Endometrium (tissue), 2 donors: ENCODE data around the gene ZNF672.
"Not testable (repeated sequence)": the region's sequence is repeated elsewhere in the genome, so short reads cannot be mapped to it uniquely, and the experiment has no call there.

ENCODE experiments used
- FAIRE-seq: peaks from 2 replicates; lab custom pipeline; 2012; peaks lifted over from hg19 to GRCh38; lab: Jason Lieb, UNC
- donor health status: control.
- donor health status: control.

The ZNF672 gene

GRCh38 chr1:248813546-248813945, 24.5 kb upstream of the ZNF672 start:
- FAIRE-seq = no peak

- FAIRE-seq = no peak
Observed at GRCh38 chr1:248814351-248814750, 23.7 kb upstream of the ZNF672 start.

DNA sequence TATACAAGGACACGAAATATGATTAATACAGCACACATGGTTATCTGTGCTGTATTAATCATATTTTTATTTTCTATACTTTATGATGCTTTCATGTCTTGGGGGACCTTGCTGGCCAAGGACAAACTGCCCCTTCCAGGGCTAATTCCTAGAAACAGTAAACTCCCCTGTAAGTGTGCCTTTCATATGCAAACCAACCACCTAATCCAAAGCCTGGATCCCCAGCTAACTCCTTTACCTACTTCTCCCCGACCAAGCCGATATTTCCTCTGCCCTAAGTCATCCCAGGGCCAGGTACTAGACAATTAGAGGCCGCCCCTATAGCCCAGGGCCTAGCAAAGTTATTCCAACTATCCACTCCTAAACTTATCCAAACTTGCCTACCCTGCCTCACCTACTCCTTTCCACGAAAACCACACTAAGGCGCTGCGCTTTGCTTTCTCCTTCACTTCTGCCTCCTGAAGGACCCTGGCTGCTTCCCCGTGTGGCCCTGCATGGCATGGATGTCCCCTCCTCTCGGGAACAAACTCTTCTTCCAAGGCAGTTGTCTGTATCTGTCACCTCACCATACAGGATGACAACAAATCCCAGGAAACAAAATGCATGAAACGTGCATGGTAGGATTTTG, 22.5 kb upstream of the ZNF672 start:
- no peak for FAIRE-seq

DNA sequence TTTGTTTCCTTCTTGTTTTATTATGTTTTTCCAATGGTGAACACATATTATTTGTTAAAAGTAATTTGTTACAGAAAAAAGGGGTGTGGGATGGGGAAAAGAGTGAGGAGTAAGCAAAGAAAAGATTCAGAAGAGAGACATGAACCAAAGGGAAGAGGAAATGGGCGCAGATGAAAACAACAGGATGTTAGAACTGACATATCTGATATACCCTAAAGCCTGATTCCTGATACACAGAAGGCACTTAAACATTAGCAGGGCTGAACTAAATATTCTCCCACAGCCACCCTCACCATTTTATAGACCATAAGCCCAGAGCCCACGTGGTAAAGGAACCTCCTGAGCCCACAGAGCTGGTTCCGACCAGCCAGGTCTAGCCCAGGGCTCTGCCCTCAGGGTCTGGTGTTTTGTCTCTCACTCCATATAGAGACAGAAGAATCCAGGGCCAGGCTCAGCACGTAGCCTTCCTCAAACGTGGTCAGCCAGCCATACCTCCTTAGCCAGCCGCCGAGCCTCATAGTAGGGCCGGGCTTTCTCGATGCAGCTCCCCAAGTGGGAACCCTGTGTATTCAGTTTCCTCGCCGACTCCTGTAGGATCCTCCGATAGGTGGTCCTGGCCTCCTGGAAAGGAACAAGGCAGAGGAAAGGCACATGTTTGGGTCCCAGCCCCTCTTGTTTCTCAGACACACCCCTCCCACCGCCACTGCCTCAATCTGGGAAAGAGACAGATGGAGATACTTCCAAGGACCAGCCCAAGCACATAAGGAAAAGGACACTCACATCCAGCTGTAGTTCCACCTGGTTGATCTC, 21.8 kb upstream of the ZNF672 start:
- no peak for FAIRE-seq

DNA sequence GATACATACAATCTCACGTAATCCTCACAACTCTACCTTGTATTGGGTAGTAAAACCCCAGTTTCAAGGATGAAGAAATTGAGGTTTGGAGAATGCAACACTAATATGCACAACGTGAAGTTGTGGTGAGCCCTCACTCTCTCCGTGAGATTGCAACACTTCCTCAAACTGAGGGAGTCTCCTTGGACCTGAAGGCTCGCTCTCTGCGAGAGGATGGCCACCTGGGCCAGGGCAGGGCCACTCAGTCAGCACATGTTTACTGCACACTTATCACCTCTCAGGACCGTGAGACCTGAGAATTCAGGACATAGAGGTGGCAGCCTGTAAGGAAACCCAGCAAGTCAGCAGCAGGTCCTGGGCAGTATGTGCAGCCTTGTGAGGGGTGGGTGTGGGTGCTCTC, 21.0 kb upstream of the ZNF672 start:
- no peak for FAIRE-seq

DNA sequence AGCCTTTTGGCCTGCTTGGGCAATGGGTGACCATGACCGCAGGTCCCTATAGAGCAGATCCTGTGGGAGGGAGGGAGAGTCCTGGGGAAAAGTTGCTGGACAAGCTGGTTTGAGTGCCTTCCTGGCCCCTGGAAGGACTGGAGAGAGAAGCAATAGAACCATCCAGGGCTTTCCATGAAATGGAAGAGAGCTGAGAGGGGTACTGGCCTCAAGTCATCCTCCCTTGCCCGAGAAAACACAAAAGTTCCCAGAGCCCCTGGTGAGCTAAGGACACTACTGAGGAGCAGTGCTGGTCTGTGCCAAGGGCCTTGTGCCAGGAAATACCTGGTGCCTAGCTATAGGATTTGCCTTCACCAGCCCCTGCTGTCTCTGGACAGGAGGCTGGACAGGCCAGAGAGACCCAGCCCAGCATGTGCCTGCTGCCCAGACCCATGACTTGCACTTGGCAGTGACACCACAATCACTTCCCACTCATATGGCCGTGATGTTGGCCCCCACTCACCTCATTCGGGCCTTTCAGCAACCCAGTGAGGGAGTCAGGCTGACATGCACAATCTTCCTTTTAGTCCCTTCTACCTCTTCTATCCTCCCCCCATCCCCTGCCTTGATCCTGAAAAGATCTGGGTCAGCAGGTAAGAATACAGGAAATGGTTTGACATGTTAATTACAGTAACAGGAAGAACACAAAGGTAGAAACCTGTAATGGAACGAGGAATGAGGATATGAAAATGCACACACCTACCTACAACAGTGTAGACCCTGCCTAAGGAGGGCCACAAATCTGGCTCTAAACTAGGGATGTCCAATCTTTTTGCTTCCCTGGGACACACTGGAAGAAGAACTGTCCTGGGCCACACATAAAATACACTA, 19.3 kb upstream of the ZNF672 start:
- no peak for FAIRE-seq

DNA sequence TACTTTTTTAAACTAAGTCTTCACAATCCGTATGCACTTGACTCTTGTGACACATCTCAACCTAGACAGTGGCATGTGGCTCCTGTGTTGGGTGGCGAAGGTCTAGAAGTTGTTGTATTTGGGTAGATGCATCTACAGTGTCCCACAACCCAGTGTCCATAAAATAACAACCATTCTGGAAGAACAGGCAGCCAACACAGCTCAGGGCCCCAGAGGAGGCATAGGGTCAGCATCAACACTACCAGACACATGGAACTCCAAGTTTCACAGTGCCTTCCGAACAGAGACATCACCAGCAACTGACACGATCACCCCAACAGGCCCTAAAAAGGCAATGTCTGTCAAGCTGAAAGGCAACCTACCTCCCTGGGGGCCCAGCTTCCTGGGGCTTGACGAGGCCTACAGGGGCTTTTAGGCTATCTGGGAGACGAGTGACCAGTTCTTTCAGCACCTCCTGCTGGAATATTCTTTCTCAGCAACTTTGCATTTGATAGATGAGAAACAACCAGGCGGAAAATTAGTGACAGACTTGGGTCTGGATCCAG, 17.9 kb upstream of the ZNF672 start:
- no peak for FAIRE-seq

DNA sequence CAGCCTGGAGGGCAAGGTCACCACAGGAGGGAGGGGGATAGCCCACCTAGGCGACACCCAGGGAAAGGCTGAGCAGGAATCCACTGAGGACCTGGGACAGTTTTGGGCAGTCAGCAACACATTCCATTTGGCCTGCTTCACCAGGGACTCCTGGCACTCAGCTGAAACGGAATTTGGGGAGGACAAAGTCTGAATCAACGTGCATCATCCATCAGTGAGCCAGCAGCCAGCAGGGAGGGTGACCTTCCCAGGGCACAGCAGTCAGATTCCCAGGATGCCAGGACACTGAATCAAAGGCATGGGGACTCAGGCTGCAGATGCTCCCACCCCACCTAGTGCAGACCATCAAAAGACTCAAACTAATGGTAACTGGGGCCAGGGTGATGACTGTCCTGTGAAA, 16.9 kb upstream of the ZNF672 start:
- no peak for FAIRE-seq

- no peak for FAIRE-seq
Observed at GRCh38 chr1:248821641-248822040, 16.4 kb upstream of the ZNF672 start.

DNA sequence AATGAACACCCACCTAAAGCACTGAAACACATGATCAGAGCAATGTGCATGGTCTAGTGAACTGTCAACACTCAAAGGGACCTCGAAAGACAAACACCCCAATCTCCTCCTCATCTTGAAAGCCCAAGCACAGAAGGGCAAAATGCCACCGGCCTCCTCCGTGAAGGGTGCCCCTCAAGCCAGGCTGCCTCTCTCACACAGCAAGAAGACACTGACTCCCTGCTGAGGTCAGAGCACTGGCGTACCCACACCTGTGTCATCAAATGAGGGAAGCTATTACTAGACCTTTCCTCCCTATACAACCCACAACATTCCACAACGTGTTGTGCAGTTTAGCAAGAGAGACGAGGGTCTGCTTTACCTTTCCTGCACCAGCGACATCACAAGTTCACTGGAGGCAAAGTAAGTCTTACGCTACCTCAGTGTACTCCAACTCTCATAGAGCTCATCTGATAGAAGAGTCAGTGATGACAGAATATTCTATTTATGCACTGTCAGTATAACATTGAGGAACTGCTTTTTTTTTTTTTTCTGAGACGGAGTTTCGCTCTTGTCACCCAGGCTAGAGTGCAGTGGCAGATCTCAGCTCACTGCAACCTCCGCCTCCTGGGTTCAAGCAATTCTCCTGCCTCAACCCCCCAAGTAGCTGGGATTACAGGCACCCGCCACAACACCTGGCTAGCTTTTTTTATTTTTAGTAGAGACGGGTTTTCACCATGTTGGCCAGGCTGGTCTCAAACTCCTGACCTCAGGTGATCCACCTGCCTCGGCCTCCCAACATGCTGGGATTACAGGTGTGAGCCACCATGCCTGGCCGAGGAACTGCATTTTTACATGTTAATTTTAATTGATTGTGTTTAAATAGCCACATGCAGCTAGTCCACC, 15.6 kb upstream of the ZNF672 start:
- FAIRE-seq = no peak

DNA sequence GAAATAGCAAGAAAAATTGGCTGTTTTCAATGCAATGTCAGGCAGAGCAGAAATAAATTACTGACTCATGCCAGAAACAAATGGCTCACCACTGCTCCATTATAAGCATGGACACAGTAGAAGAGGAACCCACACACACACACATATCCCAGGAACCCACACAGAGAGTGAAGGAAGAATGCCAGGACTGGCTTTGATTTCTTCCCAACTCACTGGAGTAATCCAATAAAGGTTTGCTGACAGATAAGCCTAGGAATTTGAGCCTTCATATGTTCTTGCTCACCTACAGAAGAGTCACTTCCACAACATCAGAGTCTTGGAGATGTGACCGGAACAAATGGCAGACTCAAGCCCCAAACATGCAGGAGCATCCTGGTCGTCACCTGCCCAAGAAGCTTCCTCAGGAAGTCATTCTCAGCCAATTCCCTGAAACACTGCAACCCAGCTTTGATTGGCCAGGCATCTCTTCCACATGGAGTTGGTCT, 14.5 kb upstream of the ZNF672 start:
- FAIRE-seq = no peak

DNA sequence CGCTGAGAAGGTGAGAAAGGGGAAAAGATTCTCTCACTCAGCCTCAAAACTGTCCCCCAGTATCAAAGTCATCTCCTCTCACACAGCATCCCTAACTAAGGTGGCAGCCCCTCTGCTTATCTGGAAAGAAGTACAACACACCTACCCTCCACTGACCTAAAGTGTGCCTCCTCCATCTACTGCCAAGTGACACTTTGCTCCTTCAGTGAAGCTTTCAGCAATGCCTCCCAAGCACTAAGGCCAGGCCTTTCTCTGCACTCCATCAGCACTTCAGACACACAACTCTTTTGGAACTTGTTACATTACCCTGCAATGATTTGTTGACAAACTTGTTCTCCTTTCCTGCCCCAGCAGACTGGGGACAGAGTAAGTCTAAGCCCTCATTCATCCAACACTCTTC, 13.7 kb upstream of the ZNF672 start:
- no peak for FAIRE-seq

DNA sequence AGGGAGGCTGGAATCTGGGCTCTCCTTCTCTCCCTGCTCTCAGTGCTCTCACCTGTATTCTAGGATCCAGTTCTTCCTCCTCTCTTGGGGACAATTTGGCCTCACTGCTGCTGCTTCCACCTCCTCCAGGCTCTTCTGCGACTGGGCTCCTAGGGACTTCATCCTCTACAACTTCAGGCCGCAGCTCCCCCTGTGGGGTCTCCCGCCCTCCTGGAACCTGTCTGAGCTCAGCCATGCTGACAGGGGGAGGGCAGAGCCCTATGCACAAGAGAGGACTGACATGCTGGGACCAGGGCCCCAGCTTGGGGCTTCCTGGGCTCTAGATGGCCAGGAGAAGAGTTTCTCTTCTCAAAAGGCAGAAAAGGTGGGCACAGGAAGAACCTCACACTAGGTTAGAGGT, 13.3 kb upstream of the ZNF672 start:
- FAIRE-seq = no peak

DNA sequence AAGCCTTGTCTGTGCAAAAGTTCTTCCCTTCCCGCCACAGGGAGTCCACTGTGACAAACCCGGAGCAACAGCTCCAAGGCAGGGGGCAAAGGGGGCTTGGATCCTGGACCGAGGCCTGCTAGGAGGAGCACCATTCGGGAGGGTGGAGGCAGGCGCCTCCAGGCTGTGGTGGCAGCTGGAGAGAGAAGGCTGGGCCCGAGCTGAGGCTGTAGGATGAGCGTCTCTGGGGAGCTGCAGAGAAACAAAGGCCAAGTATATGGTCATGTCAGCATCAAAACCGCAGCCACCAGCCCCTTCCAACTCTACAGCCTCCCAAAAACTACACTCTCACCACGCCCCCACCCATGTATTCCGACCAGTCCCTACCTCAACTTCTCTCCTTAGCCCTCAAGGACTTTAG, 12.9 kb upstream of the ZNF672 start:
- FAIRE-seq = no peak

GRCh38 chr1:248825573-248825908, 12.5 kb upstream of the ZNF672 start:
- no peak for FAIRE-seq

DNA sequence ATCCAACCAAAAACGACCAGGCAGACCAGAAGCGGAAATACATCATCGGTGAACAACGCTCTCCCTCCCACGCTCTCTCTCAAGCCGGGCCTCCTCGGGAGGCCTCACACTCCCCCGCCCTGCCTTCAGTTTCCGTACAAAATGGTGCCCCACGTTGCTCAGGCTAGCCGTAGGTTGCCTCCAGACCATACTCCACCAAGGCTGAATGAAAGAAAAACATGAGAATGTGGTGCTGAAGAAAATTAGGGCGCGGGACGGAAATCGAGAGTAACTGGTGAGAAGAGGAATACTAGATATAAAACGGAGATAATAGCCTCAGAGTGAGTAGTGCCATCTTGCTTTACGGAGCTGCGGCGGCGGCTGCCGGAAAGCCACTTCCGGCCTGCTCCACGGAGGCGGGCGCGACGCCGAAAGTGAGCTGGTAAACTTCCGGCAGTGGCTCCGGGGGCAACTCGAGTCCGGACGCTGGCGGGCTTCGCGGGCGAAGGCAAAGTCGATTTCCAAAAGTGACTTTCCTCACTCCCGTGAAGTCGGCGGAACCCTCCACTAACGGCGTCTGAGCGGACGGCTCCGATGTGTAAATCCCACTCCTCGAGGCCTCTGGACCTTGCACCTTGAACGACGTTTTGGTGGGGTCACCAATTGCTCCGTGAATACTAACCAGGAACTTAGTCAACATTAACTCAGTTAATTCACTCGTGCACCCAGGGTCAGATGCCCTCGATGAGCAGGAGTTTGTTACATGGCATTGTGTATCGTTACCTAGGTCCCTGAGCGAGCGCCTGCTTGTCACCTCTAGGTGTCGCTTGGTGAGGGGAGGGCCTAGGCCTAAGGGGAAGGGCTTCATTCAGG, 11.9 kb upstream of the ZNF672 start, which contains the start of gene SH3BP5L:
Gene SH3BP5L (minus strand): TSS at position 7 of the 852 bp plus-strand sequence. CDS start 980 bp downstream, outside the sequence.
- no peak for FAIRE-seq

DNA sequence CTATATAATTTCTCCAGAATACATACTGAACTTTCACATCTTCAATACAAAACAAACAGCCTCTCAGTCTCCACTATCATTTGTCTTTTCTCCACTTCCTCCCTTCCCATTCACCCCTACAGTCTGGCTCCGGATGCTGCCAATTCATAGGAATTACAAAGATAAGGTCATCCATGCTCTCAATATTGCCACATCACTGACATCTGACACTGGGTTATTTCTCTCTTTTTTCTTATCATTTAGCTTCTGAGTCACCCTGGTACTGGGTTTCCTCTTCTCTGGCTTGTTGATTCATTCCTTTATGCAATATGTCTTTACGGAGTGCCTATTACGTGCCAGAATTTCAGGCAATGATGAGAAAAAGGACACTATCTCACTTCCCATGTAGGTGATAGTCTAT, 9.2 kb upstream of the ZNF672 start:
- no peak for FAIRE-seq

GRCh38 chr1:248830718-248831017, 7.4 kb upstream of the ZNF672 start:
- FAIRE-seq = not testable (repeated sequence)

GRCh38 chr1:248831842-248832241, 6.2 kb upstream of the ZNF672 start:
- FAIRE-seq = no peak

DNA sequence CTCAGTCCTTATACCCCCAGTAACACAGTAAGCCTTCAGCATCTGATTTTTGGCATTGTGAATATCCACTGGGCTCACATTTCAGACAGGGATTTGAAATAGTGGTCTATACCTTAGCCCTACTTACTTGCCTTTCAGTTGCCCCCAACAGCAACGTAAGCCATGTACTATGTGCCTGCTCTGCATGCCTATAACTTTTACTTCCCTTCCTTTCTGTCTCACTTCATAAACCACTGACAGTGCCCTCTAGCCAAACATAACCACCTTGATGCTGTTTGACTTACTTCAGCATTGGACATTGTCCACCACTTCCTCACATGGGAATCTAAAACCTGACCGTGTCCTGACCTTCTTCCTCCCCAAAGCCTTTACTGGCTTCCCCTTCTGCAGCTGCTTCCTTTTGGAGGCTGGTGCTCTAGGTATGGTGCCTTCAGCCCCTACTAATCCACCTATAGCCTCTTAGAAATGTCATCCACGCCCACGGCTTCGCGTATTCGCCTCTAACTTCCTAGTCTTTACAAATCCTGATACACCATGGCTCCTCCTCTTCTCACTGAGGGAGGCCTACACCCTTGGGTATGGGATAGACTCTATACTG, 3.6 kb upstream of the ZNF672 start:
- no peak for FAIRE-seq
